Measurements from ENCODE around the gene SLC23A3.
"Not testable (repeated sequence)": the region's sequence is repeated elsewhere in the genome, so short reads cannot be mapped to it uniquely, and the experiment has no call there.

Gene SLC23A3

GRCh38 chr2:219205165-219205538 lies 35.3 kb upstream of the SLC23A3 start:
- DNase-seq (ENCODE audit: low read depth in 2 of 2): no peak

GRCh38 chr2:219204425-219205164 lies 34.8 kb upstream of the SLC23A3 start:
- no peak for DNase-seq (ENCODE audit: low read depth in 2 of 2)

GRCh38 chr2:219201331-219201730 lies 31.5 kb upstream of the SLC23A3 start:
- DNase-seq (ENCODE audit: low read depth in 2 of 2): not testable (repeated sequence)

- DNase-seq (ENCODE audit: low read depth in 2 of 2): not testable (repeated sequence)
Measured at GRCh38 chr2:219200502-219201326, 30.9 kb upstream of the SLC23A3 start.

- DNase-seq (ENCODE audit: low read depth in 2 of 2): no peak
Measured at GRCh38 chr2:219199470-219200211, 29.8 kb upstream of the SLC23A3 start.

GRCh38 chr2:219198974-219199373 lies 29.1 kb upstream of the SLC23A3 start:
- DNase-seq (ENCODE audit: low read depth in 2 of 2): no peak

- no peak for DNase-seq (ENCODE audit: low read depth in 2 of 2)
Measured at GRCh38 chr2:219197388-219197787, 27.6 kb upstream of the SLC23A3 start.

- DNase-seq (ENCODE audit: low read depth in 2 of 2): no peak
Measured at GRCh38 chr2:219186754-219187456, 17.1 kb upstream of the SLC23A3 start.

- DNase-seq (ENCODE audit: low read depth in 2 of 2): no peak
Measured at GRCh38 chr2:219184121-219184520, 14.3 kb upstream of the SLC23A3 start.

- no peak for DNase-seq (ENCODE audit: low read depth in 2 of 2)
Measured at GRCh38 chr2:219183151-219183772, 13.4 kb upstream of the SLC23A3 start.

- no peak for DNase-seq (ENCODE audit: low read depth in 2 of 2)
Measured at GRCh38 chr2:219182331-219183150, 12.7 kb upstream of the SLC23A3 start.

- DNase-seq (ENCODE audit: low read depth in 2 of 2): no peak
Measured at GRCh38 chr2:219181531-219181930, 11.7 kb upstream of the SLC23A3 start.

- DNase-seq (ENCODE audit: low read depth in 2 of 2): no peak
Measured at GRCh38 chr2:219180961-219181360, 11.1 kb upstream of the SLC23A3 start.

- DNase-seq (ENCODE audit: low read depth in 2 of 2): no peak
Measured at GRCh38 chr2:219179601-219180465, 10.0 kb upstream of the SLC23A3 start.

GRCh38 chr2:219178377-219179175 lies 8.7 kb upstream of the SLC23A3 start:
- peak in 1 of 2 donors; percentile 21 for DNase-seq (ENCODE audit: low read depth in 2 of 2)

- peak; percentile 69 to 72 for DNase-seq (ENCODE audit: low read depth in 2 of 2)
Measured at GRCh38 chr2:219177552-219178376, 7.9 kb upstream of the SLC23A3 start, which contains the start of gene RETREG2. Gene RETREG2, plus strand, starts transcription at chr2:219178275. Its CDS starts 78 bp downstream, at chr2:219178353.

- DNase-seq (ENCODE audit: low read depth in 2 of 2): peak; percentile 81 to 85
Measured at GRCh38 chr2:219176818-219177551, 7.2 kb upstream of the SLC23A3 start, which contains the start of gene CNPPD1. Gene CNPPD1, minus strand, starts transcription at chr2:219176925. Its CDS starts 97 bp downstream, at chr2:219176828.
